GM18517 (cell line): Measurements from ENCODE around the gene FKRP.
"Not testable (repeated sequence)": the region's sequence is repeated elsewhere in the genome, so short reads cannot be mapped to it uniquely, and the experiment has no call there.

ENCODE experiments used
- ATAC-seq: cut with Tn5 transposase; IDR thresholded peaks from one replicate; pipeline ENCODE4 v1.9.1; 2021; ENCODE audit warnings: mild to moderate bottlenecking, moderate library complexity; ENCODE audit not compliant: unreplicated experiment

Gene FKRP

DNA sequence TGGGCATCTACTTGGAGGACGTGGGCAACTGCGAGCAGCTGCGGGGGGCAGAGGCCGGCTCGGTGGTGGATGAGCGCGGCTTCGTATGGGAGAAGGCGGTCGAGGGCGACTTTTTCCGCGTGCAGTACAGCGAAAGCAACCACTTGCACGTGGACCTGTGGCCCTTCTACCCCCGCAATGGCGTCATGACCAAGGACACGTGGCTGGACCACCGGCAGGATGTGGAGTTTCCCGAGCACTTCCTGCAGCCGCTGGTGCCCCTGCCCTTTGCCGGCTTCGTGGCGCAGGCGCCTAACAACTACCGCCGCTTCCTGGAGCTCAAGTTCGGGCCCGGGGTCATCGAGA, 10.7 kb downstream of the FKRP start:
- ATAC-seq: no peak

DNA sequence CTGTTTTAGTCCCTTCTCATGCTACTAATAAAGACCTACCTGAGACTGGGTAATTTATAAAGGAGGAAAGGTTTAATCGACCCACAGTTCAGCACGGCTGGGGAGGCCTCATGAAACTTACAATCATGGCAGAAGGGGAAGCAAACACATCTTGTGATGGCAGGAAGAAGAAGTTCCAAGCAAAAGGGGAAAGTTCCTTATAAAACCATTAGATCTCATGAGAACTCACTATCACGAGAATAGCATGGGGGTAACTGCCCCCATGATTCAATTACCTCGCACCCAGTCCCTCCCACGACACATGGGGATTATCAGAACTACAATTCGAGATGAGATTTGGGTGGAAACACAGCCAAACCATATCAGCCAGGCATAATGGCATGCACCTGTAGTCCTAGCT, 13.3 kb downstream of the FKRP start:
- ATAC-seq: no peak

GRCh38 chr19:46759817-46760333, 14.0 kb downstream of the FKRP start:
- ATAC-seq: no peak

GRCh38 chr19:46760363-46760762, 14.5 kb downstream of the FKRP start:
- ATAC-seq: no peak

DNA sequence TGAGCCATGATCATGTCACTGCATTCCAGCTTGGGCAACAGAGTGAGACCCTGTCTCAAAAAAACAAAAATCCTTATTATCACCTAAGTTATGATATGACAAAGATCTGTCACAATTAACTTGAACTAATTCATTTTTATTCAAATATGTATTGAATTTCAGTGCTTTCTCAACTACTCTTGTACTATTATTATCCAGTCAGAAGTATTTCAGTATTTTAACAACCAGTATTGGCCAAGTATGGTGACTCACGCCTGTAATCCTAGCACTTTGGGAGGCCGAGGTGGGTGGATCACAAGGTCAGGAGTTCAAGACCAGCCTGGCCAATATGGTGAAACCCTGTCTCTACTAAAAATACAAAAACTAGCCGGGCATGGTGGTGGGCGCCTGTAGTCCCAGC, 15.0 kb downstream of the FKRP start:
- ATAC-seq: not testable (repeated sequence)

DNA sequence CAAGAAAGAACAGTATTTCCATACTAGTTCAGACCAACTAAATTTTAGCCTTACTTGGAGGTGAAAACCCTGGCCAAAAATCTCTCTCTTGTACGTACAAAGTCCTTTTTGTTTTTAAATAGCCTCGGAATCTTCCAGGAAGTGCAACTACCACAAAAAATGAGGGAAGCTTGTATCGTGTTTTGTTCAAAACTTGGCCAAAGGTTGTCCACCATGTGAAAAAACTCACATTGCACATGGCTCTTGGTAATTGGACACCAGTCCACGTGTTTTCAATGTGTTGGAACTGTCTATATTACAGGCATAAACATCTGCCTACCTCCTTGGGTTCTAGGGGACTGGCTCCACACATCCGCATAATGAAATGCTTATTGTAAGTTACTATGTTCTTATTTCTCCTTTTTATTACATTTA, 15.6 kb downstream of the FKRP start:
- no peak for ATAC-seq

DNA sequence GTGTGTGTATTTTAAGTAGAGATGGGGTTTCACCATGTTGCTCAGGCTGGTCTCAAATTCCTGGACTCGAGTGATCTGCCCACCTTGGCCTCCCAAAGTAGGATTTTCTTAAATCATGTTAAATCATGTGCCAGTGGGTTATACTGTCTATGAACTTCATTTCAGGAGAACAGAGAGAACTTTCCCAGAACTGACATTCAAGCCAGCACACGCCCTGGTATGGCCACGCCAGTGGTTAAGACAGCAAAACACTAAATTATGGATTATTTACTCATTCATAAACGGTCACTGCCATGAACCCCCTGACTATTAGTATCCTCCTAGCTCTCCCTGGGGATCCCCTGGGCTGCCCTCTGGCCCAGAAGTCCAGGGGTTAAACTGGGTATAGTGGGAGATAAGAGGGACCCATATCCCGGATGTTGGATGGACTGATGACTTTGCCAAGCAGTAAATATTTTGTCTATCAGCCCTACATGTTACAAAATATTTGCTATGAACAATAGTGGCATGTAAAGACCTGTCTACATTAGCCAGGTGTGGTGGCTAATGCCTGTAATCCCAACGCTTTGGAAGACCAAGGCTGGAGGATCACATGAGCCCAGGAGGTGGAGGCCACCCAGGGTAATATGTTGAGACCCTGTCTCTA, 16.5 kb downstream of the FKRP start:
- no peak for ATAC-seq

GRCh38 chr19:46764817-46765291, 19.0 kb downstream of the FKRP start:
- no peak for ATAC-seq

DNA sequence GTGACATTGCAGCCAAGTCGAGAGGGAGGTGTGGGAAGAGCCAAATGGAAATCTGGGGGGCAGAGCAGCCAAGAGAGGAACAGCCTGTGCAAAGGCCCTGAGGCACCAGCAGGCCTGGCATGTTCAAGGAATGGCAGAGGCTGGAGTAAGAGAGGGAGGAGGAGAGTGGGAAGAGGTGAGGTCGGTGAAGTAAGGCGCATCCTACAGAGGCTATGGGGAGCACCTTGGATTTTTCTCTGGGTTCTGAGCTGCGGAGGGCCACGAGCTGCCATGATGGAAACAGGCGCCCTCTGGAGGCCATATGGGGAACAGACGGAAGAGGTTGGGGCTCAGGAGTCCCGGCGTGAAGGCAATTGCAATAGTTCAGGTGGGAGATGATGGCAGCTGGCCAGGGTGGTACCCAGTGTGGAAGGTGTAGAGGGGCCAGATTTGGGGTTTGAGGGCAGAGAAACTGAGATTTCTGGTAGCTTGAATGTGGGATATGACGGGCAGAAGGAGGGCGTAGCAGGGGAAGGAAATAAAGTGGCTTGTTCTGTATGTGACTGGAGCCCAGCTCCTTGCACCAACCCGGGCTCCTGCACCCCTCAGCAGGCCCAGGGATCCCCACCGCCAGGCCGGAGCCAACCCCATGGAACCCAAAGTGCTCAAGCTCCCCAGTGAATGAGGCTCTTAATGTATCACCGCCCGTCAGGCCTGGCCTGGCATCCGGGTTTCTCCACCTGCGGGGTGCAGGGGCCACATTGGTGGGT, 20.9 kb downstream of the FKRP start:
- ATAC-seq: no peak

GRCh38 chr19:46768746-46769145, 22.9 kb downstream of the FKRP start:
- not testable (repeated sequence) for ATAC-seq

DNA sequence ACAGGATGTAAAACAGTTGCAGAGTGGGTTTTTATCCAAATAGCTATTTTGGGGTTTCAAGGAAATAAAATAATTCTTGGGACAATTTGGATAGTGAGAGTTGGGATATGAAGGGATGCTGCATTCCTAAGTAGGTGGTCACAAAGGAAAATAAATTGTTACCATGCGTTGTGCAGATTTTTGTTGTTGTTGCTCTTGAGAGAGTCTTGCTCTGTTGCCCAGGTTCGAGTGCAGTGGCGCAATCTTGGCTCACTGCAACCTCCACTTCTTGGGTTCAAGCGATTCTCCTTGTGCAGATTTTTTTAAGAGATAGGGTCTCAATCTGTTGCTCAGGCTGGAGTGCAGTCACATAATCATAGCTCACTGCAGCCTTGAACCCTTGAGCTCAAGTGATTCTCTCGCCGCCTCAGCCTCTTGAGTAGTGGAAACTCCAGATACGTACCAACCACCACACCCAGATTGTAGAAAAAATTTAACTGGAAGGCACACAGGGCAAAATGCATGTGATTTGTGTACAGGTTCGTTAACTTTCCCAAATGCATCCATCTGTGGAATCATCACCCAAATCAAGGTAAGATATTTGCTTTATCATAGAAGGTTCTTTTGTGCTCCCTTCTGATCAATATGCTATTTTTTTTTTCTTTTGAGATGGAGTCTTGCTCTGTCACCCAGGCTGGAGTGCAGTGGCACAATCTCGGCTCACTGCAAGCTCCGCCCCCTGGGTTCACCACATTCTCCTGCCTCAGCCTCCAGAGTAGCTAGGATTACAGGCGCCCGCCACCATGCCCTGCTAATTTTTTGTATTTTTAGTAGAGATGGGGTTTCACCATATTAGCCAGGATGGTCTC, 26.5 kb downstream of the FKRP start:
- no peak for ATAC-seq

GRCh38 chr19:46773018-46773399, 27.2 kb downstream of the FKRP start:
- no peak for ATAC-seq

GRCh38 chr19:46775642-46776258, 29.9 kb downstream of the FKRP start:
- no peak for ATAC-seq

DNA sequence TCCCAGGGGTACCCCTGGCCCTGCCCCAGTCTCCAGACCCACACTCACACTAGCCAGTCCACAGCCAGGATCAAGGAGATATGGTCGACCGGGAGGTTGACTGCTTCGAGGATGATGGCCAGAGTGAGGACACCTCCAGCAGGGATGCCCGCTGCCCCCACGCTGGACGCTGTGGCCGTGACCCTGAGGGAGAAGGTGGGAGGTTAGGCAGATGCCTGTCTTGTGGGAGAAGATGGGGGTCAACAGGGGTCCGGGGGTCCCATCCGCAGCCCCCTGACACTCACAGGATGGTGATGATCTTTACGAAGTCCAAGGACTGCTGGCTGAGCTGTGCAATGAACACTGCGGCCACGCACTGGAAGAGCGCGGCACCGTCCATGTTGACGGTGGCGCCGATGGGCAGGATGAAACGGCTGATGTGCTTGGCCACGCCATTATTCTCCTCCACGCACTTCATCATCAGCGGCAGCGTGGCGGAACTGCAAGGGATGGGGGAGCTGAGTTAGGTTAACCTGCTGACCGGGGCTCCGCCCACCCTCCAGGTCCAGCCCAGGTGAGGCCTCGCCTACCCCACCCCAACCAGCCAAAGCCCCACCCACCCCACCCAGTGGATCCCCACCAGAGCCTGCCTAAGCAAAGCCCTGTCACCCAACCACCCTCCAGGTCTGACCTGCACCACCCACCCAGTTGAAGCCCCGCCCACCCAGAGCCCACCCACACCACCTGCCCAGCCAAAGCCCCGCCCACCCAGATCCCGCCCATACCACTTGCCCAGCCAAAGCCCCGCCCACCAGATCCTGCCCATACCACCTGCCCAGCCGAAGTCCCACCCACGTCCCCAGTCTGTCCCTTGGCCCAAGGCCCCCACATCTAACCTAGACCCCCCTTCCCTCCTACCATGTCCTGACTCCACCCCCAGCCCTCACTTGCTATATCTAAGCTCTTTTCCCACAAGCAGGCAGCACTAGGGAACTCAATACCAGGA, 31.4 kb downstream of the FKRP start:
- ATAC-seq: no peak

- ATAC-seq: not testable (repeated sequence)
Observed at GRCh38 chr19:46777956-46778645, 32.2 kb downstream of the FKRP start.

- ATAC-seq: no peak
Observed at GRCh38 chr19:46782355-46783019, 36.6 kb downstream of the FKRP start.

DNA sequence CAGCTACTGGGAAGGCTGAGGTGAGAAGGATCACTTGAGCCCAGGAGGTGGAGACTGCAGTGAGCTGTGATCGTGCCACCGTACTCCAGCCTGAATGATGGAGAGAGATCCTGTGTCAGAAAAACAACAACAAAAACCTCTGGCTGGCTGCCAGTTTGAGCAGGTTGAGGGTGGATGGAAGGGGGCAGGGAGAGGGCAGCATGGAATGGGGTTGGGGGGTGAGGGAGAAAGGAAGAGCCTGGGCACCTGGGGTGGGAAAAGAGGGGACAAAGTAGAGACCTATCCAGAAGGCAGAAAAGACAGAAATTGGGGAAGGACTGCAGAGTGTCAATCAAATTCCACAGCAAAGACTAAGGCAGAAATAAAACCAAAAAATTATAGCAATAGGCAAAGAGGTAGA, 37.8 kb downstream of the FKRP start:
- no peak for ATAC-seq

DNA sequence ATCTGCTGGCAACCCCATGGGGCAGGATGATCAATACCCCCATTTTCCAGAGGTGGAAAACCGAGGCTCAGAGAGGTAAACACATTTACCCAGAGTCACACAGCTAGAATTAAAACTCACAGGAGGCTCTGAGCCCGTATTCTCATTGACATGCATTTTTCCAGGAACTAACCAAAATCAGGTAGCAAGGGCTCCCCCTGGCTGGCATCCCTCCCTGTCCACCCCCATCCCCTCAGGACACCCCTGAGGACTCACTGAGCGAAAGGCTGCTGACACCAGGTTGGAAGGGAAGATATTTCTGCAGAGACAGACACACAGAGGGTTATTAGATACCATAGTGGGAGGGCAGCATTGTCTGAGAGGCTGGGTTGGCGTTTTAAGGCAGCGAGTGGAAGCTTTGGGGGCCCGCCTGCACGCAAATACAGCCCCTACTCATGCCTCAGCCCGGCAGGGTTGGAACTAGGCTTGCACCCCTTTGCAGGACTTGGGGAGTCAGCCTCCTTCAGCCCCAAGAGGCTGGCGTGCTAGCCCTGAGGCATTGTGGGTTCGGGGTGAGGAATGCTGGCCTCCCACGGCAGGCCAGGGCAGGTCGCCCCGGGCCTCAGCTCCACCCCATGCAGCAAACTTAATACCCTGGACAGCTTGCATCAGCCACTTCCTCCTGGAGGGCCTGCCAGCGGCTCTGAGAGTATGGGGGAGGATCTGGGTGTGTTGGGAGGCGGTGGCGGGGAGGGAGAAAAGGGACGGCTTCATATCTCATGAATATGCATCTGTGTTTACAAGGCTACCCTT, 38.6 kb downstream of the FKRP start:
- peak; percentile 34 for ATAC-seq
